Muscle of leg (tissue), 11 donors: Measurements from ENCODE around the gene TMEM164. TPM values are rescaled to one million over a fixed set of nuclear protein-coding genes. Genes with fewer than 3 reads are reported as not detected.

Experiments used
- DNase-seq: peaks from one replicate; pipeline ENCODE4 v3.0.0; 2013
- H3K27ac ChIP-seq: one replicate; pipeline ENCODE4 v1.5.1; 2013; ENCODE audit warnings: mild to moderate bottlenecking, low read length, control low read depth
- H3K27me3 ChIP-seq: one replicate; pipeline ENCODE4 v1.6.1; 2013; ENCODE audit warnings: low read length; ENCODE audit not compliant: control insufficient read depth, insufficient read depth
- H3K36me3 ChIP-seq: one replicate; pipeline ENCODE4 v1.6.1; 2013; ENCODE audit warnings: low read length; ENCODE audit not compliant: control insufficient read depth, insufficient read depth
- H3K4me1 ChIP-seq: one replicate; pipeline ENCODE4 v1.6.1; 2013; ENCODE audit warnings: low read length; ENCODE audit not compliant: control insufficient read depth, insufficient read depth
- H3K4me3 ChIP-seq: one replicate; pipeline ENCODE4 v1.5.1; 2013; ENCODE audit warnings: low read length, control low read depth
- H3K9me3 ChIP-seq: replicated peaks from 2 replicates; pipeline ENCODE4 v1.6.1; 2013; ENCODE audit warnings: low read depth, low read length; ENCODE audit not compliant: control insufficient read depth
- WGBS: methylation state at CpG from one replicate; pipeline ENCODE4 v1.1.5; 2013; ENCODE audit warnings: missing lambda C conversion rate; ENCODE audit not compliant: insufficient coverage; 5-methylcytosine and 5-hydroxymethylcytosine counted together
- polyA plus RNA-seq, 8 donors: library from polyadenylated mRNA; unstranded; fragments of 120-200 nt; gene quantifications; one replicate each; pipeline versions ENCODE4 v1.2.1 to v1.2.3, GENCODE V29; 2013; ENCODE audit warnings: inconsistent platforms in 1 of 8, low replicate concordance in 1 of 8; ENCODE audit not compliant: insufficient read length in 8 of 8, insufficient read depth in 1 of 8
- total RNA-seq: library from RNA; stranded (reverse); fragments of 120-200 nt; gene quantifications from one replicate; pipeline ENCODE4 v1.2.4, GENCODE V29; 2013

TMEM164 gene
- total and polyA plus RNA-seq, 9 donors, result 17.9 to 33.5 (median 26.3) TPM

DNA sequence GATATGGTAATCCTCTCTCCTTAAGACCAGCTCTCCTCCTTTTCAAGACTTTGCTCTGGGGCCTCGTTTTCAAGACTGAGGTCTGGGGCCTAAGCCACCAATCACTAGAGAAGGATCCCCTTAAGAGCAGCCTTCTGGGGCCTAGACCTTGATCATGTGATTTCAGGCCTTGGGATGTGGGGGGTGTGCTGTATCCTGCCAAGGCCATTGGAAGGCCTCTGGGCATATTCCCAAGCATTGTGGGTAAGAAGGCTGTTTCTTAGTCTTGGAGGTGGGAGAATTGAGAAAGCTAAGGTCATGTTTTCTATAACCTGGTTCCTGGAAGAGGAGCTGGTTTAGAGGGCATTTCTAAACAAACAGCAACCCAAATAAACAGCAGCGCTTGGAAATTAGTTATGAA is 12.1 kb downstream of the TMEM164 start:
- Histone ChIP-seq H3K4me3 (no peak overlapping the region), H3K36me3 (peaks cover 8% of the 10 kb centered on the region), H3K9me3 (no peaks in the 10 kb centered on the region), H3K27me3 (peaks cover 16% of the 10 kb centered on the region), H3K4me1 (peaks cover 12% of the 10 kb centered on the region), H3K27ac (peak overlapping the region; percentile 49)
- WGBS, result no CpG with 5 or more reads among the region's 2 CpGs
- no peak for DNase-seq

GRCh38 chrX:110015915-110016314 is 13.0 kb downstream of the TMEM164 start:
- WGBS, result 64% methylated on average over 5 of the region's 5 CpGs
- no peak overlapping the region for H3K4me3 ChIP-seq
- no peaks in the 10 kb centered on the region for H3K9me3 ChIP-seq
- H3K36me3 ChIP-seq, result peaks cover 6% of the 10 kb centered on the region
- H3K4me1 ChIP-seq, result peaks cover 15% of the 10 kb centered on the region
- peak; percentile 25 for DNase-seq
- peak overlapping the region; percentile 77 for H3K27ac ChIP-seq
- H3K27me3 ChIP-seq, result peaks cover 19% of the 10 kb centered on the region

GRCh38 chrX:110020536-110020935 is 17.6 kb downstream of the TMEM164 start:
- 20% methylated on average over 1 of the region's 1 CpG for WGBS

GRCh38 chrX:110021258-110022022 is 18.5 kb downstream of the TMEM164 start:
- peaks cover 16% of the 10 kb centered on the region for H3K4me1 ChIP-seq
- H3K27me3 ChIP-seq, result peaks cover 23% of the 10 kb centered on the region
- H3K27ac ChIP-seq, result peak overlapping the region; percentile 20
- H3K4me3 ChIP-seq, result no peak overlapping the region
- 76% methylated on average over 4 of the region's 4 CpGs for WGBS
- H3K9me3 ChIP-seq, result no peaks in the 10 kb centered on the region
- peaks cover 5% of the 10 kb centered on the region for H3K36me3 ChIP-seq
- peak; percentile 25 for DNase-seq

More at GRCh38 chrX:110020536-110020935, 17.6 kb downstream of the TMEM164 start:
- no peak for DNase-seq
- Histone ChIP-seq H3K27ac (no peak overlapping the region), H3K4me3 (no peak overlapping the region), H3K36me3 (peaks cover 5% of the 10 kb centered on the region), H3K4me1 (peaks cover 20% of the 10 kb centered on the region), H3K9me3 (no peaks in the 10 kb centered on the region), H3K27me3 (peaks cover 23% of the 10 kb centered on the region)

- 36% methylated on average over 3 of the region's 5 CpGs for WGBS
- peaks cover 13% of the 10 kb centered on the region for H3K4me1 ChIP-seq
- peaks cover 4% of the 10 kb centered on the region for H3K36me3 ChIP-seq
- H3K4me3 ChIP-seq, result no peak overlapping the region
- peaks cover 20% of the 10 kb centered on the region for H3K27me3 ChIP-seq
- H3K27ac ChIP-seq, result no peak overlapping the region
- DNase-seq, result no peak
- H3K9me3 ChIP-seq, result no peaks in the 10 kb centered on the region
These were observed 19.9 kb downstream of the TMEM164 start for GRCh38 chrX:110022599-110023448.

DNA sequence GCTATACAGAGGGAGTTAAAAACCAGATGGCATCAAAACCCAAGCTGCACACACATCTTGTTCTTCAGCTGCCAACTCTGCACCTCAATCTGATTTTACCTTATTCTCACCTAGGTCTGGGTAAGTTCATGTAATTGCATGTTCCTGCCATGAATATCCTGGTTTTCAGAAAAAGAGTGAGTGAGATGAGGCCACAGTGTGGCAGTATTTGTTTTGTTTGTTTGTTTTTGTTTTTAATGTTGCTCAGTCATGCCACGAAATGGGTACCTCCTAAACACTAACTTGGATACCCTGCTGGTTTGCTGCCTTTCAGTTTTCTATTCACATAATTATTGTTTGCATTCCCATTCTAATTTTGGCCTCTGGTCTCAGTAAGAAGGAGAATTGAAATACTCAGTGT is 22.5 kb downstream of the TMEM164 start:
- DNase-seq, result no peak
- no CpG with 5 or more reads among the region's 1 CpG for WGBS
- peaks cover 19% of the 10 kb centered on the region for H3K27me3 ChIP-seq
- H3K4me1 ChIP-seq, result peaks cover 11% of the 10 kb centered on the region
- no peak overlapping the region for H3K4me3 ChIP-seq
- no peak overlapping the region for H3K27ac ChIP-seq
- peaks cover 2% of the 10 kb centered on the region for H3K36me3 ChIP-seq
- no peaks in the 10 kb centered on the region for H3K9me3 ChIP-seq

- Histone ChIP-seq H3K4me3 (no peak overlapping the region), H3K4me1 (peaks cover 8% of the 10 kb centered on the region), H3K9me3 (no peaks in the 10 kb centered on the region), H3K27ac (no peak overlapping the region), H3K36me3 (peaks cover 2% of the 10 kb centered on the region), H3K27me3 (peaks cover 15% of the 10 kb centered on the region)
- WGBS, result 62% methylated on average over 3 of the region's 9 CpGs
- DNase-seq, result no peak
These were observed 23.4 kb downstream of the TMEM164 start for GRCh38 chrX:110026099-110026844.

DNA sequence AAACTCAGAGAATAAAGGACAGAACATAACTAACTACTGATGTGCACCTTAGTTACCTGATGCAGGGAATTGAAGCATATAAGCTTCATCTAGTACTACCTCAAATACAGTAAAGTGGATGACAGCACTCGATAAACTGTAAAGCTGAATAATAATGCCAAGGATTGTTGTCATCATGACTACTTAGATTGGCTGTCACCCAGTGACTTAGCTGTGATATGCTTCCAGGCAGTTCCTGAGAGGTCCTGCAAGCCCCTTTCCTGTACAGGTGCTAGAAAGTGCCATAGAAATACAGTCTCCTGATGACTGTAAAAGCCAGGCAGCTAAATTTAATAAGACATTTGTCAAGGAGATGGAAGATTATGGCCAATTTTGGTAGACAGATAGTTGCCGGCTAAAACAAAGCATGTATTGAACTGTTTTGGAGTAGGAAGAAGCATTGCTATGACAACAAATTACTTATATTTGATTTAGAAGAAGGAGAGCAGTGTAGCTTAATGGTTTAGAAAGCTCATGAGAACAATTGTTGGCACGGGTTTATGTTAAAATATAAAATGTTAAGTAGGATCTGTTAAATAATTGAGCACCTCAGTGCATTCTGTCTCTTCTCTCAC is 29.7 kb downstream of the TMEM164 start:
- Histone ChIP-seq H3K4me1 (peaks cover 5% of the 10 kb centered on the region), H3K36me3 (no peaks in the 10 kb centered on the region), H3K9me3 (no peaks in the 10 kb centered on the region), H3K27me3 (no peaks in the 10 kb centered on the region), H3K4me3 (no peak overlapping the region), H3K27ac (no peak overlapping the region)
- DNase-seq, result no peak
- no CpG with 5 or more reads among the region's 3 CpGs for WGBS

DNA sequence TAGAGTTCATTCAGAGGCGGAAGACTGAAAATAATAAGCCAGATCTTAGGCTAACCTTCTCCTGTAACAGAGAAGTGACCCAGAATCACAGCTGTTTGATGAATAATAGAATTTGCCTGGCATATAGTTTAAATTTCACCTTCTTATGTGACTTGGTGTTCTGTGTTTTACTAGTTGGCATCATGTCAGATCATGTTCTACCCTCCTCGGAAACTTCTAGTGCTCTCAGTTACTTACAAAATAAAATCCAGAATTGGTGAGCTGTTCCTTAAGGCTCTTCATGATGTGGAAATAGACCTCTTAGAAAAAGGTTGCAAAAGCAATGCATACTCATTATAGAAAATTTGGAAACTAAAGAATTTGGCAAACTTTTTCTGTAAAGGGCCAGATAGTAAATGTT is 31.1 kb downstream of the TMEM164 start:
- Histone ChIP-seq H3K27ac (no peak overlapping the region), H3K9me3 (no peaks in the 10 kb centered on the region), H3K4me1 (peaks cover 5% of the 10 kb centered on the region), H3K36me3 (no peaks in the 10 kb centered on the region), H3K4me3 (no peak overlapping the region), H3K27me3 (peaks cover 4% of the 10 kb centered on the region)
- no peak for DNase-seq
- WGBS, result no CpG with 5 or more reads among the region's 2 CpGs
